Neural cell (in vitro differentiated cells): ENCODE results near the gene HSPB7. TPM values are rescaled to one million over a fixed set of nuclear protein-coding genes. Genes with fewer than 3 reads are reported as not detected.

ENCODE experiments used
- H2AFZ ChIP-seq: fragments of 200-600, 300-800 bp; sonication (generic), shearing (Covaris generic); 2 replicates; pipeline ENCODE4 v1.6.0; 2014; ENCODE audit warnings: low read depth, mild to moderate bottlenecking, antibody characterized with exemption, low read length, moderate library complexity
- H3F3A ChIP-seq: fragments of 200-600 bp; shearing (Covaris generic); 2 replicates; pipeline ENCODE4 v1.6.1; 2016; ENCODE audit warnings: mild to moderate bottlenecking, moderate library complexity, mixed read lengths, antibody characterized with exemption, low read length; ENCODE audit not compliant: insufficient read depth, poor library complexity, severe bottlenecking
- H3K27ac ChIP-seq: fragments of 200-600, 300-800 bp; sonication (generic), shearing (Covaris generic); 2 replicates; pipeline ENCODE4 v1.5.1; 2014; ENCODE audit warnings: mild to moderate bottlenecking, low read length, moderate library complexity
- H3K27me3 ChIP-seq: fragments of 300-800, 200-600 bp; sonication (generic), shearing (Covaris generic); 2 replicates; pipeline ENCODE4 v1.6.0; 2014; ENCODE audit warnings: mild to moderate bottlenecking, low read depth, low read length, moderate library complexity; ENCODE audit not compliant: insufficient read depth
- H3K36me3 ChIP-seq: fragments of 300-800, 200-600 bp; sonication (generic), shearing (Covaris generic); 2 replicates; pipeline ENCODE4 v1.5.1; 2014; ENCODE audit warnings: mild to moderate bottlenecking, antibody characterized with exemption, low read length, moderate library complexity; ENCODE audit not compliant: insufficient read depth
- H3K4me2 ChIP-seq: fragments of 300-800, 200-600 bp; sonication (generic), shearing (Covaris generic); 2 replicates; pipeline ENCODE4 v1.6.0; 2014; ENCODE audit warnings: mild to moderate bottlenecking, low read length
- H3K4me3 ChIP-seq: fragments of 300-800, 200-600 bp; sonication (generic), shearing (Covaris generic); 2 replicates; pipeline ENCODE4 v1.5.1; 2014; ENCODE audit warnings: mild to moderate bottlenecking, low read length, moderate library complexity
- H3K79me2 ChIP-seq: fragments of 200-600 bp; shearing (Covaris generic); replicated peaks from 2 replicates; pipeline ENCODE4 v1.6.0; 2014; ENCODE audit warnings: mild to moderate bottlenecking, low read length, moderate library complexity; ENCODE audit not compliant: insufficient read depth
- H3K9ac ChIP-seq: fragments of 300-800, 200-600 bp; sonication (generic), shearing (Covaris generic); 2 replicates; pipeline ENCODE4 v1.6.1; 2016; ENCODE audit warnings: mild to moderate bottlenecking, low read length, mixed read lengths
- H3K9me2 ChIP-seq: fragments of 200-600 bp; shearing (Covaris generic); 2 replicates; pipeline ENCODE4 v1.6.1; 2016; ENCODE audit warnings: mild to moderate bottlenecking, low read length, mixed read lengths; ENCODE audit not compliant: insufficient read depth
- H3K9me3 ChIP-seq: fragments of 200-600, 300-800 bp; sonication (generic), shearing (Covaris generic); 2 replicates; pipeline ENCODE4 v1.6.1; 2016; ENCODE audit warnings: mild to moderate bottlenecking, mixed run types, low read length, moderate library complexity, mixed read lengths
- H4K20me1 ChIP-seq: fragments of 200-600 bp; shearing (Covaris generic); 2 replicates; pipeline ENCODE4 v1.6.1; 2016; ENCODE audit warnings: mild to moderate bottlenecking, mixed run types; ENCODE audit not compliant: insufficient read depth
- EP300 ChIP-seq: fragments of 450-650 bp; conservative IDR thresholded peaks from 2 replicates; pipeline ENCODE4 v1.6.1; 2014; ENCODE audit warnings: antibody characterized with exemption, mild to moderate bottlenecking, moderate library complexity; ENCODE audit not compliant: poor library complexity, severe bottlenecking
- EZH2 ChIP-seq: fragments of 200-600, 300-800 bp; shearing (Covaris generic), sonication (generic); IDR thresholded peaks from 2 replicates; pipeline ENCODE4 v1.6.1; 2014; ENCODE audit warnings: antibody characterized with exemption, low read length, borderline replicate concordance, mild to moderate bottlenecking; ENCODE audit not compliant: insufficient read depth, poor library complexity, severe bottlenecking
- MXI1 ChIP-seq: fragments of 450-650 bp; conservative IDR thresholded peaks from 2 replicates; pipeline ENCODE4 v1.6.1; 2014; ENCODE audit warnings: antibody characterized with exemption, mild to moderate bottlenecking; ENCODE audit not compliant: poor library complexity, severe bottlenecking
- POLR2AphosphoS5 ChIP-seq: IDR thresholded peaks from 2 replicates; pipeline ENCODE4 v1.6.1; 2012
- RAD21 ChIP-seq: fragments of 450-650 bp; conservative IDR thresholded peaks from 2 replicates; pipeline ENCODE4 v1.6.1; 2014; ENCODE audit warnings: antibody characterized with exemption, mild to moderate bottlenecking, moderate library complexity
- SMC3 ChIP-seq: fragments of 450-650 bp; conservative IDR thresholded peaks from 2 replicates; pipeline ENCODE4 v1.6.1; 2014; ENCODE audit warnings: antibody characterized with exemption, mild to moderate bottlenecking, moderate library complexity; ENCODE audit not compliant: poor library complexity
- TAF1 ChIP-seq: IDR thresholded peaks from 2 replicates; pipeline ENCODE4 v1.6.1; 2012; ENCODE audit warnings: low read depth
- polyA plus RNA-seq: library from polyadenylated mRNA; depleted of rRNA; stranded (reverse); fragments of >200 nt; gene quantifications from 2 replicates; pipeline ENCODE4 v1.2.3, GENCODE V29; 2014
- TF ChIP-seq, protein P1 (sequence below): IDR thresholded peaks from 2 replicates; pipeline ENCODE4 v1.6.1; 2012; ENCODE audit warnings: borderline replicate concordance
- TF ChIP-seq, protein P2 (sequence below): fragments of 450-650 bp; IDR thresholded peaks from 2 replicates; pipeline ENCODE4 v1.5.1; 2014; ENCODE audit warnings: antibody characterized with exemption, mild to moderate bottlenecking, moderate library complexity; ENCODE audit not compliant: poor library complexity, severe bottlenecking

Gene HSPB7
- polyA plus RNA-seq, 1 donor from 2014 or later: not detected

DNA sequence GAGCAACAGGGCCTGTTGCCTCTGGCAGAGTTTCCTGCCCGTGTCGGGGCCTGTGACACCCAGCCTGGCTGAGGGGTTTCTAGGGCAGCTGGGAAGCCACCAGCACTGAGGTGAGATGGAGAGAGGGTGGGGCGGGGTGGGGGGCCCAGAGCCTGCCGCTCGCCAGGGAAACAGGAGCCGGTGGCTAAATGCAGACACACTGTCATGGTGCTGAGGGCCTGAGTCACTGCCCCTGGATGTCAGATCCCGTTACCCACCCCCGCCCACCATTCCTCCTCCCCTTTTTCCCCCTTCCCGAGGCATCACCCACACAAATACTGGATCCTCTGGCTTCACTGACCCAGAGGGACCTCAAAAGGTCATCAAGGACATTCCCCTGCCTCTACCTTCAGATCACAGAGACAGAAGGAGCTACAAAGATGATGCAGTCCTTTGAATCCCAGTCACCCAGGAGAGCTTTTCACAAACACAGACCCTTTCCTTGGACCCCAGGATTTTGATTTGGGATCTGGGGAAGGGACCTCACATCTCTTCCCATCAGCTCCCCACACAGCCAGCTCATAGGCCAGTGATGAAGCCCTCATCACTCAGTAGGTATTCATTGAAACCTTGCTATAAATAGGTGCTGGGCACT lies 1.9 kb upstream of the HSPB7 start:
- Histone ChIP-seq H3K9me3 (no peaks in the 10 kb centered on the region), H3K9me2 (no peaks in the 10 kb centered on the region), H3K9ac (no peak overlapping the region), H3K27me3 (no peaks in the 10 kb centered on the region), H4K20me1 (no peaks in the 10 kb centered on the region), H3F3A (no peaks in the 10 kb centered on the region), H3K36me3 (no peaks in the 10 kb centered on the region), H3K79me2 (no peaks in the 10 kb centered on the region), H2AFZ (no peak overlapping the region), H3K4me2 (no peak overlapping the region), H3K27ac (no peak overlapping the region), H3K4me3 (no peak overlapping the region)
- TF ChIP-seq EP300: no peak
- TF ChIP-seq RAD21: no peak
- TF ChIP-seq, protein P1, sequence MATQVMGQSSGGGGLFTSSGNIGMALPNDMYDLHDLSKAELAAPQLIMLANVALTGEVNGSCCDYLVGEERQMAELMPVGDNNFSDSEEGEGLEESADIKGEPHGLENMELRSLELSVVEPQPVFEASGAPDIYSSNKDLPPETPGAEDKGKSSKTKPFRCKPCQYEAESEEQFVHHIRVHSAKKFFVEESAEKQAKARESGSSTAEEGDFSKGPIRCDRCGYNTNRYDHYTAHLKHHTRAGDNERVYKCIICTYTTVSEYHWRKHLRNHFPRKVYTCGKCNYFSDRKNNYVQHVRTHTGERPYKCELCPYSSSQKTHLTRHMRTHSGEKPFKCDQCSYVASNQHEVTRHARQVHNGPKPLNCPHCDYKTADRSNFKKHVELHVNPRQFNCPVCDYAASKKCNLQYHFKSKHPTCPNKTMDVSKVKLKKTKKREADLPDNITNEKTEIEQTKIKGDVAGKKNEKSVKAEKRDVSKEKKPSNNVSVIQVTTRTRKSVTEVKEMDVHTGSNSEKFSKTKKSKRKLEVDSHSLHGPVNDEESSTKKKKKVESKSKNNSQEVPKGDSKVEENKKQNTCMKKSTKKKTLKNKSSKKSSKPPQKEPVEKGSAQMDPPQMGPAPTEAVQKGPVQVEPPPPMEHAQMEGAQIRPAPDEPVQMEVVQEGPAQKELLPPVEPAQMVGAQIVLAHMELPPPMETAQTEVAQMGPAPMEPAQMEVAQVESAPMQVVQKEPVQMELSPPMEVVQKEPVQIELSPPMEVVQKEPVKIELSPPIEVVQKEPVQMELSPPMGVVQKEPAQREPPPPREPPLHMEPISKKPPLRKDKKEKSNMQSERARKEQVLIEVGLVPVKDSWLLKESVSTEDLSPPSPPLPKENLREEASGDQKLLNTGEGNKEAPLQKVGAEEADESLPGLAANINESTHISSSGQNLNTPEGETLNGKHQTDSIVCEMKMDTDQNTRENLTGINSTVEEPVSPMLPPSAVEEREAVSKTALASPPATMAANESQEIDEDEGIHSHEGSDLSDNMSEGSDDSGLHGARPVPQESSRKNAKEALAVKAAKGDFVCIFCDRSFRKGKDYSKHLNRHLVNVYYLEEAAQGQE: no peak
- no peak for TF ChIP-seq EZH2
- TF ChIP-seq MXI1: no peak
- TF ChIP-seq TAF1: no peak
- TF ChIP-seq SMC3: no peak
- TF ChIP-seq POLR2AphosphoS5: no peak
- TF ChIP-seq, protein P2, sequence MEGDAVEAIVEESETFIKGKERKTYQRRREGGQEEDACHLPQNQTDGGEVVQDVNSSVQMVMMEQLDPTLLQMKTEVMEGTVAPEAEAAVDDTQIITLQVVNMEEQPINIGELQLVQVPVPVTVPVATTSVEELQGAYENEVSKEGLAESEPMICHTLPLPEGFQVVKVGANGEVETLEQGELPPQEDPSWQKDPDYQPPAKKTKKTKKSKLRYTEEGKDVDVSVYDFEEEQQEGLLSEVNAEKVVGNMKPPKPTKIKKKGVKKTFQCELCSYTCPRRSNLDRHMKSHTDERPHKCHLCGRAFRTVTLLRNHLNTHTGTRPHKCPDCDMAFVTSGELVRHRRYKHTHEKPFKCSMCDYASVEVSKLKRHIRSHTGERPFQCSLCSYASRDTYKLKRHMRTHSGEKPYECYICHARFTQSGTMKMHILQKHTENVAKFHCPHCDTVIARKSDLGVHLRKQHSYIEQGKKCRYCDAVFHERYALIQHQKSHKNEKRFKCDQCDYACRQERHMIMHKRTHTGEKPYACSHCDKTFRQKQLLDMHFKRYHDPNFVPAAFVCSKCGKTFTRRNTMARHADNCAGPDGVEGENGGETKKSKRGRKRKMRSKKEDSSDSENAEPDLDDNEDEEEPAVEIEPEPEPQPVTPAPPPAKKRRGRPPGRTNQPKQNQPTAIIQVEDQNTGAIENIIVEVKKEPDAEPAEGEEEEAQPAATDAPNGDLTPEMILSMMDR: no peak

DNA sequence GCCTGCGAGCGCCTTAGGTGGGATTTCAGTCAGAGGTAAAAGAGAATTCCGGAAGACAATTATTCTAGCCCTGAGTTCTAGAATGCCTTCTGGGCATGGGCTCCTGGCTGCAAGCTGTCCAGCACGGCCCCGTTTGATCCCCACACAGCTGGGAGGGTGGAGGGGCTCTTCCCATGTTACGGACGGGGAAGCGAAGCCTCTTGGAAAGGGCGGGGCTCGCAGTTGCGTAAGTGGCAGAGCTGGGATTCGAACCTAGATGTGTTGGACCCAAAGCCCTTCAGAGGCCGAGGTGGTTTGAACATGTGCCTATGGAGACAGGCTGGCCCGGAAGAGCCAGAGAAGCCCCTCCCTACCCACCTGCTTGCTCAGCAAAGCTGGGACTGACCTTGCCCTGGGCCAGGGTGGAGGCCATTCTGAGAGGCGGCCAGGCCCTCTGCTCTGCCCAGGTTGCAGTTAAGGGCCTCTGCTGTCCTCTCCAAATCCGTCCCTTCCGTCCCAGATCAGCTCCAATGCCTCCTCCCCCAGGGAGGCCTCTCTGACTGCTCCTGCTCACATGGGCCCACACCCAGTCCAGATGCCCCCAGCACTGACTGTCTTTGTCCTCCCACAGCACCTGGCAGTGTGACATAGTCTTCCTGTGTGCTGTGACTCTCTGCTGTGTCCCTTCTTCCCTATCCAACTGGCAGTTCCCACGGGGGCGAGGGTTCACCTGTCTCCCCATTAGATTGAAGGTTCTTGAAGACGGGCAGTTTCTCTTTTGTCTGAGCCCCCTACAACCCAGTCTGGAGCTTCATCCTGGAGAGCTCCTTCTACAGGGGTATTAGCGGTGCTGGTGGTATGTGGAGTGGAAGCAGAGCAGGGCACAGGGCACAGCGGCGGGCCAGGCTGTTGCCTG lies 1.2 kb upstream of the HSPB7 start:
- TF ChIP-seq SMC3: no peak
- no peak for TF ChIP-seq EZH2
- Histone ChIP-seq H3K36me3 (no peaks in the 10 kb centered on the region), H3F3A (no peaks in the 10 kb centered on the region), H3K9me2 (no peaks in the 10 kb centered on the region), H3K27ac (no peak overlapping the region), H4K20me1 (no peaks in the 10 kb centered on the region), H3K9ac (no peak overlapping the region), H3K4me2 (no peak overlapping the region), H3K4me3 (no peak overlapping the region), H3K79me2 (no peaks in the 10 kb centered on the region), H3K9me3 (no peaks in the 10 kb centered on the region), H2AFZ (no peak overlapping the region), H3K27me3 (no peaks in the 10 kb centered on the region)
